Body of pancreas (tissue), 4 donors: ENCODE results near the gene GRP.

Experiments
- POLR2A ChIP-seq, 3 donors: fragments of 450-650 bp; IDR thresholded peaks; one replicate each; pipeline ENCODE4 v1.6.1; 2016; ENCODE audit warnings: antibody characterized with exemption in 3 of 3, mild to moderate bottlenecking in 2 of 3
- TF ChIP-seq, protein P1 (sequence below), 7 experiments: fragments of 450-650 bp in 4 of 7; fragments of 200-600 bp in 3 of 7; sonication (generic) in 3 of 7; IDR thresholded peaks; one replicate each; pipeline ENCODE4 v1.5.1; 2016 to 2019; ENCODE audit warnings: antibody characterized with exemption in 7 of 7

DNA sequence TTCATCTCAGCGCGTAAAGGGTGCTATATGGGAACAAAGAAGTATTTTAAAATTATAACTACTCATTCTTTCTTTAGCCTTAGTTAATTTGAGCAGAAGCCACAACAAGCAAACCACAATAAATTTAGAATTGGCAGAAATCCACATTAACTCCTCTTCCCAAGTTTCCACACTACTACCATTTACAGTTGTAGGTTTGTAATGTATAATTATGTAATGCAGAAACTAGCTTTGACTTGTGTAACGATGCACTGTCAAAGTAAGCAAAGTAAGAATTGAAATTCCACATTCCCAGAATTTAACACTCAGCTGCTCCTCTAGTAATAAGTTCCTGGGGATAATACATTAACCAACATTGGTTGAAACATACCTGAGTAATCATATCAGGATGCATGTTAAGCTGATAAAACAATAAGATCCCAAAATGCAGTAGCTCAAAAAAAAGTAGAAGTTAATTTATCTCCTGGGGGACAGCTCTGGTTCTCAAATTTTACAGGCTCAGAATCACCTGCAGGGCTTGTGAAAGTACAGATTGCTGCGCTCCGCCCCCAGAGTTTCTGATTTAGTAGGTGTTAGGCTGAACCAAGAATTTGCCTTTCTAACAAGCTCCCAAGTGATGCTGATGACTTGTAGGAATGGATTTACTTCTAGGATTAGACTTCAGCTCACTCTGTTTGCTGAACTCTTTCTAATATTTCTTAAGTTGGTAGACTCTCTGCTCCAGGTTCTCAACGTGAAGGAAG lies 9.9 kb downstream of the GRP start:
- TF ChIP-seq POLR2A (IDR thresholded peaks at IDR 0.05), result no peak
- TF ChIP-seq, protein P1, sequence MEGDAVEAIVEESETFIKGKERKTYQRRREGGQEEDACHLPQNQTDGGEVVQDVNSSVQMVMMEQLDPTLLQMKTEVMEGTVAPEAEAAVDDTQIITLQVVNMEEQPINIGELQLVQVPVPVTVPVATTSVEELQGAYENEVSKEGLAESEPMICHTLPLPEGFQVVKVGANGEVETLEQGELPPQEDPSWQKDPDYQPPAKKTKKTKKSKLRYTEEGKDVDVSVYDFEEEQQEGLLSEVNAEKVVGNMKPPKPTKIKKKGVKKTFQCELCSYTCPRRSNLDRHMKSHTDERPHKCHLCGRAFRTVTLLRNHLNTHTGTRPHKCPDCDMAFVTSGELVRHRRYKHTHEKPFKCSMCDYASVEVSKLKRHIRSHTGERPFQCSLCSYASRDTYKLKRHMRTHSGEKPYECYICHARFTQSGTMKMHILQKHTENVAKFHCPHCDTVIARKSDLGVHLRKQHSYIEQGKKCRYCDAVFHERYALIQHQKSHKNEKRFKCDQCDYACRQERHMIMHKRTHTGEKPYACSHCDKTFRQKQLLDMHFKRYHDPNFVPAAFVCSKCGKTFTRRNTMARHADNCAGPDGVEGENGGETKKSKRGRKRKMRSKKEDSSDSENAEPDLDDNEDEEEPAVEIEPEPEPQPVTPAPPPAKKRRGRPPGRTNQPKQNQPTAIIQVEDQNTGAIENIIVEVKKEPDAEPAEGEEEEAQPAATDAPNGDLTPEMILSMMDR (IDR thresholded peaks at IDR 0.05), result no peak
